HG02981 (cell line): ENCODE results near the gene STXBP2.

Experiments
- ATAC-seq: cut with Tn5 transposase; IDR thresholded peaks from one replicate; pipeline ENCODE4 v1.9.1; 2021; ENCODE audit warnings: mild to moderate bottlenecking, moderate library complexity; ENCODE audit not compliant: unreplicated experiment

STXBP2 gene

DNA sequence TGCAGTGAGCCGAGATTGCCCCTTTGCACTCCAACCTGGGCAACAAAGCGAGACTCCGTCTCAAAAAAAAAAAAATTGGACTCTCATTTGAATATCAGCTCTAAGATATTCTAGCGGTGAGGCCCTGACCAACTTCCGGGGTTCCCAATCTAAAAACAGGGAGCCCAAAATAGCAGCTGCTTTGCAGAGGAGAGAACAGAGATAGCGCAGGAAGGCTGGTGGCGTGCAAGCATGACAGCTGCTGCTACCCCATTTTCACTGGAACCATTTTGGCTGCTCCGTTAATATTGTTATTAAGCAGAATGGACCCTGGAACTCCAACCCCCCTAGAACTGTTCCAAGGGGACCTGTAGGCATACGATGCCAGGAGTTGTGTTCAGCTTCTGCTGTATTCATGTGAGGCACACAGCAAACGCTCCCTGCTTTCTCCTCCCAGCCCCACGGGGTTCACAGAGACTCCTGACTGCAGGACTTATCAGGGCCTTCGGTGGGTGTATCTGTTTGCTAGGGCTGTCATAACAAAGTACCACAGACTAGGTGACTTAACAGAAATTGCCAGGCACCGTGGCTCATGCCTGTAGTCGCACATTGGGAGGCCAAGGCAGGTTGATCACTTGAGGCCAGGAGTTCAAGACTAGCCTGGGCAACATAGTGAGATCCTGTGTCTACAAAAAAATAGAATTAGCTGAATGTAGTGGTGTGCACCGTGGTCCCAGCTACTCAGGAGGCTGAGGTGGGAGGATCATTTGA is 11.5 kb downstream of the STXBP2 start:
- no peak for ATAC-seq

DNA sequence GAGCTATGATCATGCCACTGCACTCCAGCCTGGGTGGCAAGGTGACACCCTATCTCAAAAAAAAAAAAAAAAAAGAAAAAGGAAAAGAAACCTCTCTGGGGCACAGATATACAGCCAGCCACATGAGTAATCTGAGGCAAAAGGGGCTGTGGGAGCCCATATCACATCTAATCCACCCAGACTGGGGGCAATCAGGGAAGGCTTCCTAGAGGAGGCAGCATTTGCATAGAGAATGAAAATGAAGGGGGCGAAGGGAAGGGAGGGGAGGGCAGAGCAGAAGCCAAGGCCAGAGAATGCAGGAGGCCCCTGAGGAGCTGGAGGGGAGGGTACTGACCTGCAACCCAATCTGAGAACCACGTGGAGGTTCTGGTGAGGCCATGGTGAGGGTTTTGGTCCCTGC is 13.2 kb downstream of the STXBP2 start:
- ATAC-seq = no peak

DNA sequence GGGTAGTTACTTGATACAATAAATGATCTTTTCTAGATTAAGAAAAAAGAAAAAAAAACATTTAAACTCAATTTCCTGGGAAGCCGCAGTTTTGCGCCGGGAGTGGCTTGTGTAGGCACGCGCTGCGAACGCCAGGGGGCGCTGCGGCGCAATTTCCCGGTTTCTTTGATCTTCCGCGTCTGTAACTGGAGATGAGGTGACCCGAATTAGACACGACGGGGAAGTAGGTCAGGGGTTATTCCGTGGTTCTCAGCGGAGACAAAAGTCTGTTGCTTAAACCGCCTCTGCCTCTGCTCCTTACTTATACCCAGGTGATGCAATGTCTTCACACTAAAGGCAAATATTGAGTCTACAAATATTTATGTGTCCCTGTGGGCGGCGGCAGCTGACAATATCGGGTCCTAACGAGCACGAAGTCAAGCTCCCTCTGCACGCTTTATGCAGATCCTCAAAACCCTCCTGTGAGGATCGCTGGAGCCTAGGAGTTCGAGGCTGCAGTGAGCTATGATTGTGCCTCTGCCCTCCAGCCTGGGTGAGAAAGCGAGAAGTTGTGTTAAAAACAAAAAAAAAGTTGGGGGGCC is 15.2 kb downstream of the STXBP2 start:
- no peak for ATAC-seq

DNA sequence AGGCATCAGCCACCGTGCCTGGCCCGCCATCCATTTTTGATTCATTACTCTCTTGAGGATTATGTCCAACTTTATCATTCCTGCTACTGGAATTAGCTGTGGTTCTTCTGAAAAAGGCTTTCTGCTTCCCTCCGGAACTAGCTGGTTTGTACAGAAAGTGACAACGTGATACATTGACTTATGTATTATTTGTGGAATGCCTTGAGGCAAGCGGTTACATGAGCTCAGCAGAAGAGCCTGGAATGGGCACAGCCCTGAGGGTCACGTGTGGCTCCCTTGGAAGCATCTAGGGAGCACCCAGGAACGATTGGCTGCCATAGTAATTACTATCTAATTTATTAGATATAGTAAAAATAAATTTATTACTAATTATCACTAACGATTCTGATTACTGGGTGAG is 17.5 kb downstream of the STXBP2 start:
- ATAC-seq = no peak

DNA sequence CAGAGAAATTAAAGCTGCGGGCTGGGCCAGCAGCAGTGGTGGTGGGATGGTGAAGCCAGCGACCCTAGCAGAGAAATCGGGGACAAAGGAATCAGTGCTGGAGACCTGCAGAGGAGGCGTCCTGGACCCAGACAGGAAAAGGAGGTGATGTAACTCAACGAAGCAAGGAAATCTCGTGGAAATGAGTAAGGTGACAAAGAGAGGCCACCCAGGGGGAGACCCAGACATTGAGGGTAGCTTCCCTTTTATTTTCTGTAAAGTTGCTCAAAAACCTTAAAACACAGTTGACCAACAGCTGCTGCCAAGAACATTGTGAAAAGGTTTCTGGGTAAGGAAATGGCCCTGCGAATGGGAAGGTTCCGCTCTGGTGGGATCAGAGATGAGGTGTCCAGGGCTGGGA is 18.7 kb downstream of the STXBP2 start:
- no peak for ATAC-seq

DNA sequence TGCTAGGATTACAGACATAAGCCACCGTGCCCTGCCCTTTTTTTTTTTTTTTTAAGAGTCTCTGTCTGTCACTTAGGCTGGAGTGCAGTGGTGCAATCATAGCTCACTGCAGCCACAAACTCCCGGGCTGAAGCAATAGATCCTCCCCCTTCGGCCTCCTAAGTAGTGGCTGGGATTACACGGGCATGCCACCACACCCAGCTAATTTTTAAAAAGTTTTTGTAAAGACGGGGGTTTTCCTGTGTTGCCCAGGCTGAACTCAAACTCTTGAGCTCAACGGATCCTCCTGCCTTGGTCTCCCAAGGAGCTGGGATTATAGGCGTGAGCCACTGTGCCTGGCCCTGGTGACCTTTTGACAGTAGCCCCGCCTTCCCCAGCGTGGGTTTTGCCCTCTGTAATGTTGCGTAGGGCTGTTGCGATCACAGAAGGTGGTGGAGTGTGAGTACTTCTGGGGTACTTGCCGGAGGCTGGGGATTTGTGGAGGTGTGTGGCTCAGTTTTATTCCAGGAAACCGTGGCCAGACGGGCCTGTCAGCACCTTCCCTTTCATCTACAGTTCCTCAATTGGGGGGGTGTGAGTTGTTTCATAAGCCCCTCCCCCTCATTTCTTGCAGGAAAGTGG is 20.3 kb downstream of the STXBP2 start:
- ATAC-seq = no peak

DNA sequence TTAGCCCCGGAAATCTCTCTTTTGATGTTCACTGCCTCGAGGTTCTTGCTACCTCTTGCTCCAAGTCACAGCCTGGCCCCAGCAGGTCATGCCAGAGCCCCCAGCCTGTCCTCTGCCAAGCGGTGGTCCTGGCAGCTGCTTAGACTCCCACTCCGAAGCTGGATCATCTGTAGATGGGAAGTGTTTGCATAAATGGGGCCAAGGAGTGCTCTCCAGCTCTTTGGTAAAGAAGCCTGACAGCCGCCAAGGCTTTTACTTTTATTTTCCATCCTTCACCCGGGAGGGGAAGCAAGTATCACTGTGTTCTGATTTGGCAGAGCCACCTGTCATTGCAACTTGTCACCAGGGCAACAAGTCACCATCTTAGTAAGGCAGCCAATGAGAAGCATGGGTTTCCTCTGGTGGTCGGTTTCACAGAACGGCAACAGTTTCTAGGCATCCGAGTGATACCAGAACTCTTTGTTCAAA is 21.3 kb downstream of the STXBP2 start:
- ATAC-seq = no peak

DNA sequence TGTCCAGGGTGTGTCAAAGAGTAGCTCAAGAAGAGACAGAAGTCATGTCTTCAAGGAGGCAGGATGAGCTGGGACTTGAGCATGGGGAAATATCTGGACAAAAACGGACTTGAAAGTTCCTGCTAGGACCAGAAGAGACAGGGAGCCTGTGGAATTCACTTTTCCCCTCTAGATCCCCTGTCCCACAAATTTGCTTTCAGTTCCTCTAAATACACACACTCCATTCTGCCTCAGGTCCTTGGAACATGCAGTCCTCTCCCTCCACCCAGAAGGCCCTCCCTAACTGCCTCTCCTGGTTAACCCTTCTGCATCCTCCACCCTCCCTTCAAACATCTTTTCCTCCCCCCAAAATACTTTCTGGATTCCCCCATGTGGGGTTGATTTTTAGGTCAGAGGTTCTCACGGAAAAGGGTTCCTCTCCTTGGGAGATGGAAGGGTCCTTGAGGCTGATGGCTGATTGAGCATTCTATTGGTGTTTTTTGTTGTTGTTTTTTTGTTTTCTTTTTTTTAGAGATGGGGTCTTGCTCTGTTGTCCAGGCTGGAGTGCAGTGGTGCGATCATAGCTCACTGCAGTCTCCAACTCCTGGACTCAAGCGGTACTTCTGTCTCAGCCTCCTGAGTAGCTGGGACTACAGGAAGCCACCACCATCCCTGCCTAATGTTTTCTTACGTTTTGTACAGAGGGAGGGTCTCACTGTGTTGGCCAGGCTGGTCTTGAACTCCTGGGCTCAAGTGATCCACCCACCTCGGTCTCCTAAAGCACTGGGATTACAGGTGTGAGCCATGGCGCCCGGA is 25.0 kb downstream of the STXBP2 start:
- no peak for ATAC-seq

DNA sequence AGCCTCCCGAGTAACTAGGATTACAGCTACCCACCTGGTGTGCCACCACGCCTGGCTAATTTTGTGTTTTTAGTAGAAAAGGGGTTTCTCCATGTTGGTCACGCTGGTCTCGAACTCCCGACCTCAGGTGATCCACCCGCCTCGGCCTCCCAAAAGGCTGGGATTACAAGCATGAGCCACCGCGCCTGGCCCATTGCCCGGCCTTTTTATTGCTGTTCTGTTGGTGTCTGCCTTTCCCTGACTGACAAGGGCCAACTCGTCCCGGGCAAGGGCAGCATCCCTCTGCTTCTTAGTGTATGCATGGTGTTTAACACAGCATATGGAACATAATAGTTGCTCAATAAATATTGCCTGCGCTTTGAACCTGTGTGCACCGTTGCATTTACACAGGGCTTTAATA is 25.7 kb downstream of the STXBP2 start:
- ATAC-seq = no peak

DNA sequence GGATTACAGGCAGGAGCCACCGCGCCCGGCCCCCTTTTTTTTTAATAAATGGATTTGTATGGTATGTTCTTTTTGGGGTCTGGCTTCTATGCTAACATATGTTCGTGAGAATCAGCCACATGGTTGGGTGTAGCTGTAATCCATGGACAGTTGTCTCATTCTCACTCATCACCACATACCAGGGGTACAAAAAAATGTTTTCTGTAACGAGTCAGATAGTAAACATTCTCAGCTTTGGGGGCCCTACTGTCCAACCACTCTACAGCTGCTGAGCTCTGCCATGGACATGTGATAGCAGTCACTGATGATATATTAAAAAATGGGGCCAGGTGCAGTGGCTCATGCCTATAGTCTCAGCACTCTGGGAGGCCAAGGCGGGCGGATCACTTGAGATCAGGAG is 26.8 kb downstream of the STXBP2 start:
- ATAC-seq = no peak

DNA sequence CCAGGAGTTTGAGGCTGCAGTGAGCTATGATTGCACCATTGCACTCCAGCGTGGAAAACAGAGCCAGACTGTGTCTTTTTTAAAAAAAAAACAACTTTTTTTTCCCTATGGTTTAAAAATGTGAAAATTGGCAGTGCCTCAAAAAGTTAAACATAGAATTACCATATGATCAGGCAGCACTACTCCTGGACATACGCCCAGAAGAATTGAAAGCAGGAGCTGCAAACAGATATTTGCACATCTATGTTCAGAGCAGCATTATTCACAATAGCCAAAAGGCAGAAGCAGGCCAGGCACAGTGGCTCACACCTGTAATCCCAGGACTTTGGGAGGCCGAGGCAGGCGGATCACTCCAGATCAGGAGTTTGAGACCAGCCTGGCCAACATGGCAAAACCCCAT is 28.2 kb downstream of the STXBP2 start:
- no peak for ATAC-seq

DNA sequence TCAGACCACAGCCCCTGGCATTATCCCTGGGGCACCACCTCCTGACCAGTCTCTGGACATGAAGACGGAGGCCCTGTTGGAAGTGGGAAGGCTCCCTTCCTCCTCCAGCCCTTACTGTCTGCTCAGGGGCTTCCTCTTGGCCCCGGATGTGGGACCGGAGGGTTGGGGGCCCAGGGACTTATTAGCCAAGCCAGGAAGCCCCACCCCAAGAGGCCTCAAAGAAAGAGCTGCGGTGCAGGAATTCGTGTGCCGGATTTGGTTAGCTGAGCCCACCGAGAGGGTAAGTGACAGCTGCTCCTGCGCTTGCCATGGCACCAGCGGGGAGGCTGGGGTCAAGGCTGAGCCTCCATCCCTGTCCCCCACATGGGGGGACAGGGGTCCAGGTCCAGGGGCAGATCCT is 31.9 kb downstream of the STXBP2 start, which contains the start of gene RETN:
RETN (plus strand) TSS at position 208 of the 400 bp plus-strand sequence. CDS start 278 bp downstream, outside the sequence.
- no peak for ATAC-seq

DNA sequence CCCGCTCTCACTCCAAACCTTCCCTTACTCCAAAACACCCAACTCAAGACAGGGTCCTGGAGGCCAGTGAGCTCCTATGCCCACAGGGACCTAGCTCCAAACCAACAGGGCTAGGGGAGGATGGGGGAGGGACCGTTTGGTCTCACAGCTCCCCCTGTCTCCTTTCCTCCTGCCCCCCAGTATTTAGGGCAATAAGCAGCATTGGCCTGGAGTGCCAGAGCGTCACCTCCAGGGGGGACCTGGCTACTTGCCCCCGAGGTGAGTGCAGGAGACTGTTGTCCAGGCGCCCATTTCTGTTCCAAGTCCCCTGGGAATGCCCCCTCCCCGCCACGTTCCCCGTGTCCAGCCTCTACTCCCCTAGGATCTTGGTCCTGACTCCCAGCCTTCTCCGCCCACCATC is 32.7 kb downstream of the STXBP2 start:
- ATAC-seq = no peak

DNA sequence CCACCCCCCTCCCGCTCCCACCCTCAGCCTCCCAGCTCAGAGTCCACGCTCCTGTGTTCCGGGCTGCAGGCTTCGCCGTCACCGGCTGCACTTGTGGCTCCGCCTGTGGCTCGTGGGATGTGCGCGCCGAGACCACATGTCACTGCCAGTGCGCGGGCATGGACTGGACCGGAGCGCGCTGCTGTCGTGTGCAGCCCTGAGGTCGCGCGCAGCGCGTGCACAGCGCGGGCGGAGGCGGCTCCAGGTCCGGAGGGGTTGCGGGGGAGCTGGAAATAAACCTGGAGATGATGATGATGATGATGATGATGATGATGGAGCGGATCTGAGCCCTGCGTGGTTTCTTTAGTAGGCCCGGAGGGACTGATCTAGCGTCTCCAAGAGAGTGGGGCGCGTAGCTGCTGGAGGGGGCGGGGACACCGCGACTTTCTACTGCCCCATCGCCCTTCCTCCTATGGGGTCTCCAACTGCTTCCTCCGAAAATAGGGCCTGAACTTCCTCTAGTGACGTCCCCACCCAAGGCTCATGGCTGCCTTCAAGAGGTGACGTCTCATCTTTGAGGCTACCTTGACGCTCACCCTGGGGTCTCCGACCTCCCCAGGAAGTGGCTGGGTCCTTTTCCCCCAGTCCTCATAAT is 33.4 kb downstream of the STXBP2 start:
- no peak for ATAC-seq

DNA sequence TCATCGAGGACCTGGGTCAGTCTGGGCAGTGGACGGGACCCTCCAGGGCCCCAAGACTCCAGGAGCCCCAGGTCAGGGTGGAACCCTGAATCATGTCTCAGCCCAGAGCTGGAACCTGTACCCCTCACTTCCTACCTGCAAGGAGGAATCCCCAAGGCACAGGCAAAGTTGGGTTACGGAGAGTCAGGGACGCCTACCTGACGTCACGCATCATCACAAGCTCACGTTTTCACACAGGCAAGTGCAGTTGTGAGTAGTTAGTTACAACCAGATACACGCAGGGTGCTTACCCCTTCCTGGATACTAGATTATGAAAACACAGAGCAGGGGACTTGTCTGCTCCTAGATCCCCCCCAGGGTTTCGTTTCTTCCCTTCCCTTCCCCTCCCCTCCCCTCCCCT is 33.9 kb downstream of the STXBP2 start:
- no peak for ATAC-seq

DNA sequence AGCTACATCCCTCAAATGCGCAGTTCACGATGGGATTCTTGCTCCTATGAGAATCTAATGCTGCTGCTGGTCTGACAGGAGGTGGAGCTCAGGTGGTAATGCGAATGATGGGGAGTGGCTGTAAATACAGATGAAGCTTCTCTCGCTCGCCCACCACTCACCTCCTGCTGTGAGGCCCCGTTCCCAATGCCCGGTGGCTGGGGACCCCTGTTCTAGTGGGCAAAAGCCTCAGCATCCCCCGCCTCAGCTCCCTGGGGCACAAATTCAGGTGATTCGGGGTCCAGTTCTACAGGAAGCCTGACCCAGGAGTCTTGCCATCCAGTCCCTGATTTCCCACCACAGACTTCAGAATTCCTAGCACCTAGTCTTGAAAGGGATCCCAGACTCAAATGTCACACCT is 35.6 kb downstream of the STXBP2 start:
- ATAC-seq = no peak

DNA sequence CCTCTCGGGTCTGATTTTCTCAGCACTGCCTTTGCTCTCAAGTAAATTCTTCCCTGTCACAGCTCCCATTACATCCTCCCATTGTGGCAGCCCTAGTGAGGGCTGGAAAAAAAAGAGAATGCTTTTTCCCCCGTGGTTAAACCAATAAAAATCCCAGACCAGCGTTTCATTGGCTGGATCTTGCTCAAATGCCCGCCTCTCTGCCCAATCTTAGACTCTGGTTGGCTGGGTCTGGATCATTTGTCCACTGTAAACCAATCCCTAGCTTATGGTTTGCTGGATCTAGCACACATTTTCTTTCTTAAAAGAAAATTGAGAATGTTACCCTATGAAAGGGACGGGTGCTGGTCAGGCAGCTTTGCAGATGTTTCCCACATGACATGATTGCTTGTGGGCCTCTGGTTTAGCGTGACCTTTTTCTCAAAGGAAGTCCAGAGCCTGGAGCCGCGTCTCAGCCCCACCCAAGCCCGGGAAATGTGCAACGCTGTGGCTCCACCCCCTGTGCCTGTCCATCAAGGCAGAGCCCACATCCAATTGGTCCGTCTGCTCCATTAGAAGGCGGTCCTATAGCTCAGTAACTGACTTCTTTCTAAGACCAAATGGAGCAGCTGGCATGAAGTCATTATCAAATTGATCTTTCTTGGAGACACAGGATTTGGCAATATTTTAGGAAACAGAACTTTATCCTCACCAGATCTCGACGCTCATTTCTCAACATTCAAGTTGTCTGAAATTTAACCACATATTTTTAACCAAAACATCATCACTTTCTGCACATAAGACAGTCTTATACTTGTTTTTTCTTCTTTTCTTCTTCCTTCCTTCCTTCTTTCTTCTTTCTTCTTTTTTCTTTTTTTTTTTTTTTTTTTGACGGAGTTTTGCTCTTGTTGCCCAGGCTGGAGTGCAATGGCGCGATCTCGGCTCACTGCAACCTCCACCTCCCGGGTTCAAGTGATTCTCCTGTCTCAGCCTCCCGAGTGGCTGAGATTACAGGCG is 37.4 kb downstream of the STXBP2 start:
- ATAC-seq = no peak

DNA sequence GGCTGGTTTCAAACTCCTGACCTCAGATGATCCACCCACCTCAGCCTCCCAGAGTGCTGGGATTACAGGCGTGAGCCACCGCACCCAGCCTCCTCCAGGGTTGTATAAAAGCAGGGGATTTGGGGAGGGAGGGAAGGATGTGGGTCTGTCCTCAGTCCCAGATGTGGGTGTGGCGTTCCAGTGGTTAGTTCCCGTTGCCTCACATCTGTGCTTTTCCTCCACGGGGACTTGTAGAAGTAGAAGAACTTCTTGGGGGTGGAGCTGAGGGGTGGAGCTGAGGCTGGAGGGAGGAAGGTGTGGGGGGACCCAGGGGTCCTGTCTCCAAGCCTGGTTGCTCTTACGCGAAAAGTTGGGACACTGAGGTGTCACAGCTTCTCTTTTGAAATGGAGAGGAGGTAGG is 39.5 kb downstream of the STXBP2 start:
- no peak for ATAC-seq

DNA sequence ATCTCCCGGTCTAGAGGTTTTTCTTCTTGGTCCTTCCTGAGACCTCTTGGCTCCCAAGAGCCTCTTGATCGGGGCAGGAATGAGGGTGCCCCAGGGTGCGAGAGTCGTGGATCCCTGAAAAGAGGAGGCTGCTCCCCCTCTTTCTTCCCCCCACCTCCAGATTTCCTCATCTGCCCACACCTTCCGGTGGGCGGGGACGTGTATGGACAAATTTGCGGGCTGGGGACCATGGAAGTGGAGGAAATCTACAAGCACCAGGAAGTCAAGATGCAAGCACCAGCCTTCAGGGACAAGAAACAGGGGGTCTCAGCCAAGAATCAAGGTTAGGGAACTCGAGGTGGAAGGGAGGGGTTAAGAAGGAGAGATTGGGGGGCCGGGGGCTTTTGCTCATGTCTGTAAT is 39.9 kb downstream of the STXBP2 start, which contains the start of gene MCEMP1:
MCEMP1 (plus strand) TSS at position 237 of the 400 bp plus-strand sequence; CDS start at position 268, 31 bp downstream.
- ATAC-seq = no peak
